Endothelial cell of umbilical vein (primary cell): Measurements from ENCODE around the gene MTFR1L.

ENCODE experiments used
- FOS ChIP-seq: IDR thresholded peaks from 2 replicates; pipeline ENCODE4 v1.6.1; 2011; ENCODE audit warnings: mild to moderate bottlenecking, low read length, moderate library complexity, borderline replicate concordance; ENCODE audit not compliant: insufficient read depth
- JUN ChIP-seq: IDR thresholded peaks from 2 replicates; pipeline ENCODE4 v1.6.1; 2011; ENCODE audit warnings: borderline replicate concordance, low read depth; ENCODE audit not compliant: insufficient read length, insufficient read depth
- POLR2A ChIP-seq: IDR thresholded peaks from 2 replicates; pipeline ENCODE4 v1.6.1; 2012; ENCODE audit warnings: low read depth, mild to moderate bottlenecking, control low read depth, low read length
- POLR2AphosphoS5 ChIP-seq: IDR thresholded peaks from 2 replicates; pipeline ENCODE4 v1.6.1; 2012; ENCODE audit warnings: low read depth, mild to moderate bottlenecking, control low read depth, low read length, moderate library complexity; ENCODE audit not compliant: insufficient read depth
- TF ChIP-seq, protein P1 (sequence below), 2 donors: IDR thresholded peaks; 1 replicate in 1 of 2; 2 replicates in 1 of 2; pipeline ENCODE4 v1.5.1; 2011; ENCODE audit warnings: low read length in 2 of 2, mild to moderate bottlenecking in 2 of 2, moderate library complexity in 2 of 2, control low read depth in 1 of 2, inconsistent platforms in 1 of 2, low read depth in 1 of 2; ENCODE audit not compliant: insufficient read depth in 1 of 2; ENCODE audit errors: extremely low read depth in 1 of 2
- TF ChIP-seq, protein P2 (sequence below): IDR thresholded peaks from 2 replicates; pipeline ENCODE4 v1.6.1; 2011; ENCODE audit not compliant: insufficient read depth, insufficient read length

DNA sequence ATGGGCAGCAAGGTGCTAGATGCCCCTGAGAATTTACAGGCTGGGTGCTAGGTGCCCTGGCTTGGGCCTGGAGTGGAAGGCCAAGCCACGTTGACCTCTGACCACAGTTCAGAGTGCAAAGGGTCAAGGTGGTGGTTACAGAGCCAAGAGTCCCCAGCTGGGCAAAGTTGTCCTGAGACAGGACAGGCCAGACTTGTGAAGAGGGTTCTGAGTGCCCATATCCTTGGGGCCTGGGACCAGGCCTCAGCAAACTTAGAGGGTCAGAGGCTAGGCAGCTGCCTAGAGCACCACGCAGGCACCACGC lies 38.7 kb upstream of the MTFR1L start:
- TF ChIP-seq, protein P1, sequence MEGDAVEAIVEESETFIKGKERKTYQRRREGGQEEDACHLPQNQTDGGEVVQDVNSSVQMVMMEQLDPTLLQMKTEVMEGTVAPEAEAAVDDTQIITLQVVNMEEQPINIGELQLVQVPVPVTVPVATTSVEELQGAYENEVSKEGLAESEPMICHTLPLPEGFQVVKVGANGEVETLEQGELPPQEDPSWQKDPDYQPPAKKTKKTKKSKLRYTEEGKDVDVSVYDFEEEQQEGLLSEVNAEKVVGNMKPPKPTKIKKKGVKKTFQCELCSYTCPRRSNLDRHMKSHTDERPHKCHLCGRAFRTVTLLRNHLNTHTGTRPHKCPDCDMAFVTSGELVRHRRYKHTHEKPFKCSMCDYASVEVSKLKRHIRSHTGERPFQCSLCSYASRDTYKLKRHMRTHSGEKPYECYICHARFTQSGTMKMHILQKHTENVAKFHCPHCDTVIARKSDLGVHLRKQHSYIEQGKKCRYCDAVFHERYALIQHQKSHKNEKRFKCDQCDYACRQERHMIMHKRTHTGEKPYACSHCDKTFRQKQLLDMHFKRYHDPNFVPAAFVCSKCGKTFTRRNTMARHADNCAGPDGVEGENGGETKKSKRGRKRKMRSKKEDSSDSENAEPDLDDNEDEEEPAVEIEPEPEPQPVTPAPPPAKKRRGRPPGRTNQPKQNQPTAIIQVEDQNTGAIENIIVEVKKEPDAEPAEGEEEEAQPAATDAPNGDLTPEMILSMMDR (IDR thresholded peaks at IDR 0.05; ENCODE audit: extremely low read depth in 1 of 2, insufficient read depth in 1 of 2, low read depth in 1 of 2, low read length in 2 of 2), result no peak
- TF ChIP-seq, protein P2, sequence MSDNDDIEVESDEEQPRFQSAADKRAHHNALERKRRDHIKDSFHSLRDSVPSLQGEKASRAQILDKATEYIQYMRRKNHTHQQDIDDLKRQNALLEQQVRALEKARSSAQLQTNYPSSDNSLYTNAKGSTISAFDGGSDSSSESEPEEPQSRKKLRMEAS, result no peak
- TF ChIP-seq POLR2A, result no peak
- TF ChIP-seq POLR2AphosphoS5, result no peak
- TF ChIP-seq FOS, result no peak
- no peak for TF ChIP-seq JUN
